Motor neuron (in vitro differentiated cells): Measurements from ENCODE around the gene RNASE1. TPM values are rescaled to one million over a fixed set of nuclear protein-coding genes. Genes with fewer than 3 reads are reported as not detected.
"Not testable (repeated sequence)": the region's sequence is repeated elsewhere in the genome, so short reads cannot be mapped to it uniquely, and the experiment has no call there.

Source experiments
- ATAC-seq, 8 experiments: fragments of 200-7000 bp; cut with Tn5 transposase; replicated peaks in 6 of 8; 2 replicates each; pipeline ENCODE4 v1.8.0; 2021; ENCODE audit warnings: mild to moderate bottlenecking in 8 of 8, moderate library complexity in 8 of 8
- H3K27ac ChIP-seq, 2 donors: fragments of 250-450 bp; sonication (Bioruptor Pico); 2 replicates each; pipeline ENCODE4 v1.9.0; 2021; ENCODE audit warnings: antibody characterized with exemption in 2 of 2, mild to moderate bottlenecking in 2 of 2, moderate library complexity in 1 of 2
- H3K4me1 ChIP-seq, 2 donors: fragments of 250-450 bp; sonication (Bioruptor Pico); replicated peaks in 1 of 2; 2 replicates each; pipeline ENCODE4 v1.6.1; 2021; ENCODE audit warnings: antibody characterized with exemption in 2 of 2, mild to moderate bottlenecking in 2 of 2, moderate library complexity in 1 of 2
- H3K4me3 ChIP-seq, 5 donors: fragments of 250-450 bp; sonication (Bioruptor Pico); 2 replicates each; pipeline ENCODE4 v1.9.0; 2021; ENCODE audit warnings: antibody characterized with exemption in 5 of 5, mild to moderate bottlenecking in 5 of 5, moderate library complexity in 4 of 5
- WGBS, 10 experiments: fragments of 450-650 bp; shearing (Covaris generic); methylation state at CpG; one replicate each; pipeline ENCODE4 v1.0.0; 2022; 5-methylcytosine and 5-hydroxymethylcytosine counted together
- in situ Hi-C, 9 experiments: fragments of 400-800 bp; cut with MboI; loops; one replicate each; pipeline ENCODE4 v1.15.0; 2021; ENCODE audit warnings: low sequenced_read_pairs in 9 of 9, low pct_unique_long_range_greater_than_20kb in 2 of 9; ENCODE audit not compliant: unreplicated experiment in 9 of 9
- total RNA-seq, 8 experiments: library from RNA; unstranded; fragments of 300-600 nt; gene quantifications; 2 replicates each; pipeline versions ENCODE4 v1.2.3 to v1.2.4, GENCODE V29; 2022

RNASE1 gene
- total RNA-seq, result 100 to 1,000 TPM in 1 of 8 experiments, 10 to 100 TPM in 2, not detected in 5; 47.0 to 362 (median 50.7) TPM

DNA sequence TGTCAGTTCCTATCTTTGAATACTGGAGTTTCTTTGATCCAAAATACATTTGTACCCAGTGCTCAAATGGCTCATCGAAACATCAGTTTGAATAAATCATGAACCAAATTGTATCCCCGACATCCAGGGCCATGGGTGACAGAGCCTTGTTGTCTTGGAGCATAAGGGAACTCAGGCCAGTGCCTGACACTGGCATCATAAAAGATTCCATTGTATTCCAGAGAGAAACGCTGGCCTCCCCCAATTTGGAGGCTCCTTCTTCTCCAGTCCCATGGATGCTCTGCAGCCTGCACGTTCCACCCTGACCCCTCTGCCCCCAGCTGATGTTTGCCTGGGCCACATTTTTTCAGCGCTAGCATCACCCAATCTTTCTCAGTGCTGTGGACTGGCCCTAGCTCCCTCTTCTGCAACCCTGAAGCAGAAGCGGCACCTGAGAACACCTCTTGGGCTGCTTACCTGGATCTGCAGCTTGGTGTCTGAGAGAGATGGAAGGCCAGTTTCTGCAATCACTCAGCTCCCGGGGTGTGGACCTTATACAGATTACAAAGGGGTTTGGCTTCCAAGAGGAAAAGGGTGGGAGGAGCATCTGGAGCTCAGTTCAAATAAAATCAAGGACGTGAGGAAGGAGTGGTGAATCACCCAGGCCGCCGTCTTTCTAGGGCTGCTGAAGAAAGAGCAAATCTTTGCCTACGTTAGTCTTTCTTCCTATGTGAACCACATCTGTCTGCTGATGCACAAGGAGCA is at the start of gene RNASE1:
Gene RNASE1, minus strand, starts transcription at position 504 of the 744 bp plus-strand sequence. CDS start 776 bp downstream, outside the sequence.
- in situ Hi-C loops, result no loop called here
- H3K4me1 ChIP-seq, result no peaks in the 10 kb centered on the region
- 0 to 95% (median 72%) methylated on average over 1 to 5 of the region's 11 CpGs; no CpG with 5 or more reads in 1 of the 10 experiments for WGBS, 10 experiments
- ATAC-seq, result peak in 3 of 8 experiments; percentile 77 to 95 (median 87)
- H3K27ac ChIP-seq, result no peak within 1 kb of the TSS
- no peak within 1 kb of the TSS for H3K4me3 ChIP-seq

DNA sequence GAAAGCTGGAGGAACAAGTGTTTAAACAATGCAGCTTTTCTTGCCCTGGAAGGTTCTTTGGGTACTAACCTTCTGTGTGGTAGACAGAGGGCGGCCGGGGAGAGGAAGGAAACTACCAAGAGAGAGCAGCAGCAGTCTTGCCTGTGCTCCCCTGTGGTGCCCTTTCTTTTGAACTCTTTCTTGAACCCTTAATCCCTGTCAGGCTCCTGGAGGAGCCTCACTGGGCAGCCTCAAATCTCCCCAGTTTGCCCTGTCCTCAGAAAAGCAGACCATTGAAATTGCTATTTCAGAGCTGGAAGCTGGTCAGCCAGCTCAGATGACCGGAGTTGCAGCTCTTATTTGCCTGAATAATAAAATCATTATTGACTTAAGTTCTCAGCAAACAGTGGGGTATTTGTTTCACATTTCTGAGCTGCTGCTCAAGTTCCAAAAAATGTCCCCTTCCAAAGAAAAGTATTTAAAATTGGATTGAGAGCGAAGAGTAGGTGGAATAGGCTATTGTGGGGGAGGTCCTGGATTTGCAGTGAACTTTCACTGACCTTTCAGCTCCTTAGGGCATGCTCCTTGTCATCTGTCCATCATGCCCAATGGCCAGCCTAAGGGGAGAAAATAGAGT is 46.4 kb upstream of the RNASE1 start:
- in situ Hi-C loops, result no loop called here
- peak in 2 of 8 experiments; percentile 16 to 28 for ATAC-seq
- 21 to 80% (median 50%) methylated on average over 1 to 3 of the region's 4 CpGs; no CpG with 5 or more reads in 3 of the 10 experiments for WGBS, 10 experiments
- no peaks in the 10 kb centered on the region for H3K4me1 ChIP-seq
- no peak overlapping the region for H3K4me3 ChIP-seq
- no peak overlapping the region for H3K27ac ChIP-seq

DNA sequence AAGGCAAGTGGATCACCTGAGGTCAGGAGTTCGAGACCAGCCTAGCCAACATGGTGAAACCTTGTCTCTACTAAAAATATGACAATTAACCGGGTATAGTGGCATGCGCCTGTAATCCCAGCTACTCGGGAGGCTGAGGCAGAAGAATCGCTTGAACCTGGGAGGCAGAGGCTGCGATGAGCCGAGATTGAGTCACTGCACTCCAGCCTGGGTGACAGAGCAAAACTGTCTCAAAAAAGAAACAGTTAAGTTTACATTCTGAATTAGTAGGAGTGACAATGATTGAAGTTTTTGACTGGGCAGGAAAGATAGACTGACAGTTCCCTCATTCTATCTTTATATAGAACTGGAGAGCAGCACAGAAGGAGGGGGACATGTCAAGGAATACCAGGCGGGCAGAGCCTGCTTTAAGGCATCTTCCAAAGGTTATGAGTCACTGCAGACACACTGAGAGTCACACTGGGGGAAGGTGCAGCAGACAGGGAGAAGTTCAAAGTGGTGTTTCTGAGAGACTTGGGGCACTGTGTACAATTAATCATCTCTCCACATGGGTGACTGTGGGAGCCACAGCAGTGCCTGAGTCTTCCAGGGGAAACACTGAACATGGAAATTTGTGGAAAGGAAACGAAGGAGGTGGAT is 45.8 kb upstream of the RNASE1 start:
- Histone ChIP-seq H3K4me3 (no peak overlapping the region), H3K27ac (no peak overlapping the region), H3K4me1 (no peaks in the 10 kb centered on the region)
- in situ Hi-C loops, result no loop called here
- 22 to 80% (median 60%) methylated on average over 1 to 6 of the region's 9 CpGs; no CpG with 5 or more reads in 3 of the 10 experiments for WGBS, 10 experiments
- ATAC-seq, result peak in 3 of 8 experiments; percentile 46 to 92 (median 80)

DNA sequence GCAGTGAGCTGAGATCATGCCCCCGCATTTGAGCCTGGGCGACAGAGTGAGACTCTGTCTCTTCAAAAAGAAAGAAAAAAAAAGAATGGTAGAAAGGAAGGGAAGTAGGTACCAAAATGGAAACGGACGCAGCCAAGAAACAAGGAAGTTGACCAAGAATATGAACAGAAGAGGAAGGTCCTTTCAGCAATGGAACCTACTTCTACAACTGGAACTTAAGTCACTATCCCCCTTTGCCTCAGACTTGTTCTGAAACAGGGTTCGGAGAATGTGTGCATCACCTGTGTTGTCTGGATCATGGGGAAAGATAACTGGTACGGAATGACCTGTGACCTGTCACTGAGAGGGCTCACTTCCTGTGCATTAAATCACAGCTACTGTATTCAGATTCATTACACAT is 43.9 kb upstream of the RNASE1 start:
- H3K27ac ChIP-seq, result no peak overlapping the region
- H3K4me3 ChIP-seq, result no peak overlapping the region
- H3K4me1 ChIP-seq, result no peaks in the 10 kb centered on the region
- in situ Hi-C loops, result no loop called here
- ATAC-seq, result no peak
- 80 to 100% (median 94%) methylated on average over 1 to 6 of the region's 6 CpGs; no CpG with 5 or more reads in 3 of the 10 experiments for WGBS, 10 experiments

DNA sequence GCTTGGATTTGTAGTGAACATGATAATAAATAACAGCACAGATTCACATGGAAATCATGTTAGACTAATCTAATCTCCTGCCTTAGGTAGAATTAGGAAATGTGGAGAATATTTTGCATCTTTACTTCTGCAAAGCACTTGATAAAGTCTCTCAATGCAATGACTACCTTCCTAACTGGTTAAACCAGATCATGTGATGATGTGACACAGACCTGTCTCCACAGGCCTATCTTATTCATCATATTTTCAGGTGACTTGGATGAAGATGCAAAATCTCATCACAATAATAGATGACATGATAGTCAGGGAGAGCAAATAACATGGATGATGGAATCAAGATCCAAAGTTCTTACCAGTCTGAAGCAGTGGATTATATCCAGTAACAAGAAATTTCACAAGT is 38.5 kb upstream of the RNASE1 start:
- H3K27ac ChIP-seq, result no peak overlapping the region
- no peak overlapping the region for H3K4me3 ChIP-seq
- H3K4me1 ChIP-seq, result no peaks in the 10 kb centered on the region
- no peak for ATAC-seq
- in situ Hi-C loops, result no loop called here

DNA sequence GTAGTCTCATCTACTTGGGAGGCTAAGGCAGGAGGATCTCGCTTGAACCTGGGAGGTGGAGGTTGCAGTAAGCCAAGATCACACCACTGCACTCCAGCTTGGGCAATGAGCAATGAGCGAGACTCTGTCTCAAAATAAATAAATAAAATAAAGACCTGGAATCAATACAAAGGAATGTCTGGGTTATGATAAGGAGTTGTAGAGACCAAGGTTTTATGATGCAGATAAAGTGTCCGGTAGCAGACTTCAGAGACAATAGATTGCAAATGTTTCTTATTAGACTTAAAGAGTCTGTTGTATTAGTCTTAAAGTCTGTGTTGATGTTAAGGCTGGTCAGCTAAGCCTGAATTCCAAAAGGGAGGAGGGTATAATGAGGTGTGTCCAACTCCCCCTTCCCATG is 35.2 kb upstream of the RNASE1 start:
- no peak for ATAC-seq
- in situ Hi-C loops, result no loop called here
- Histone ChIP-seq H3K27ac (no peak overlapping the region), H3K4me1 (no peaks in the 10 kb centered on the region), H3K4me3 (no peak overlapping the region)
- 0 to 100% (median 50%) methylated on average over 1 to 3 of the region's 3 CpGs; no CpG with 5 or more reads in 1 of the 10 experiments for WGBS, 10 experiments

DNA sequence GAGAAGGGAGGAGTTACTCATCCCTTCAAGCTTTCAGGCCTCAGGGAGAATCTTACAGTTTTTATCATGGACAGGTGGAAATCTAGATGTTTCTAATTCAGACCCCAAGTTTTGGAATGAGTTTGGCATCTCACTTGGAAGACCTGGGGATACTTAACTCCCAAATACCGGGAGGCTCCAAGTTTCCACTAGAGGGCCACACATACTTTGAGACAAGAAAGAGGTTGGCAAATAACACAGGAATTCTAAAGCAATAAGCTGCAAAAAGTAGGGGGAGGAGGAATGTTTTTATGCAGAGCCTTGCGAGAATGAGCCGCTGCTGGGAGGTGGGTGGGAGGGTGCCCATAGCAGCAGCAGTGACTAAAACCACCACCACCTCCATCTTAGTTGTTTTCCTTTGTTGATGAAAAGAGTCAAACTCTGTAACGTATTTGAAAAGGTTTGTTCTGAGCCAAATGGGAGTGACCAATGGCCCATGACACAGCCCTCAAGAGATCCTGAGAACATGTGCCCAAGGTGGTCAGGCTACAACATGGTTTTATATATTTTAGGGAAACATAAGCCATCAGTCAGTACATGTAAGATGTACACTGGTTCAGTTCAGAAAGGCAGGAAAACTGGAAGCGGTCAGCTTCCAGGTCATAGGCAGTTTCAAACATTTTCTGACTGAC is 34.2 kb upstream of the RNASE1 start:
- in situ Hi-C loops, result no loop called here
- 20 to 94% (median 67%) methylated on average over 1 to 4 of the region's 5 CpGs; no CpG with 5 or more reads in 1 of the 10 experiments for WGBS, 10 experiments
- Histone ChIP-seq H3K4me1 (no peaks in the 10 kb centered on the region), H3K27ac (no peak overlapping the region), H3K4me3 (no peak overlapping the region)
- ATAC-seq, result peak in 3 of 8 experiments; percentile 61 to 93 (median 77)

DNA sequence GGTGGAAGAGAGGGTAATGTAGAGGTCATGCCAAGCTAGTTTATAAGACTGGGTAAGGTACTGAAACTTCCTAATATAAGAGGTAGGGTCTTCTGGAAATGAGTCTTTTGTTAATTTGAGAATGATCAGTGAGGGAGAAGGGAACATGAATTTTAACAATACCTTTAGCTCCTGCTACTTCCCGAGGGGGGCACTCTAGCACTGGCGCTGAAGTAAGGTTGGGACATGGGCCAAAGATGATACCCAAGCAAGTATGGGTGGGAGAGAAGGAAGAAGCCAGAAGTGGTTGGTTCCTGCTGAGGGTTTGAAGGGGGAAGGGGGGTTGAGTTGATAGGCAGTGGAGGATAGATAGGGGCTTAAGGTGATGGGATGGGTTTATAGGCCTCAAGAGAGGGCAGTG is 32.3 kb upstream of the RNASE1 start:
- Histone ChIP-seq H3K4me1 (no peaks in the 10 kb centered on the region), H3K27ac (no peak overlapping the region), H3K4me3 (no peak overlapping the region)
- ATAC-seq, result no peak
- 0 to 100% (median 88%) methylated on average over 1 to 2 of the region's 2 CpGs; no CpG with 5 or more reads in 5 of the 10 experiments for WGBS, 10 experiments
- in situ Hi-C loops, result no loop called here

DNA sequence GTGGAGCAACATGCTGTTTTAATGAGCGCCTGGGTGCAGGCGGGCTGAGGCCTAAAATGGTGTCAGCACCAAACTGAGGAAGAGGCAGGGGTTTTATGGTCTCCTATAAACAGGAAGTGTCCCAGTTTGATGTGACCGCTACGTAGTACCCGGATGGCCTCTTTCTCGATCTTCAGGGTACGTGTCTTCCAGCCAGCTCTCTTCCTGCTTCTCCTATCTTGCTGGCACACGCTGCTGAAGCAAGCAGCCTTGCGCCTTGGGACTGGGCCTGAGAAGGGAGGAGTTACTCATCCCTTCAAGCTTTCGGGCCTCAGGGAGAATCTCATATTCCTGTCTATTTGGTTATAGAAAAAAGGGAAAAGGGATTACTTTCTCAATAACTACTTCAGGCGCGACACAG is 28.2 kb upstream of the RNASE1 start:
- 55 to 94% (median 88%) methylated on average over 1 to 11 of the region's 12 CpGs; no CpG with 5 or more reads in 1 of the 10 experiments for WGBS, 10 experiments
- H3K4me3 ChIP-seq, result no peak overlapping the region
- ATAC-seq, result no peak
- no peak overlapping the region for H3K27ac ChIP-seq
- in situ Hi-C loops, result no loop called here
- H3K4me1 ChIP-seq, result no peaks in the 10 kb centered on the region

DNA sequence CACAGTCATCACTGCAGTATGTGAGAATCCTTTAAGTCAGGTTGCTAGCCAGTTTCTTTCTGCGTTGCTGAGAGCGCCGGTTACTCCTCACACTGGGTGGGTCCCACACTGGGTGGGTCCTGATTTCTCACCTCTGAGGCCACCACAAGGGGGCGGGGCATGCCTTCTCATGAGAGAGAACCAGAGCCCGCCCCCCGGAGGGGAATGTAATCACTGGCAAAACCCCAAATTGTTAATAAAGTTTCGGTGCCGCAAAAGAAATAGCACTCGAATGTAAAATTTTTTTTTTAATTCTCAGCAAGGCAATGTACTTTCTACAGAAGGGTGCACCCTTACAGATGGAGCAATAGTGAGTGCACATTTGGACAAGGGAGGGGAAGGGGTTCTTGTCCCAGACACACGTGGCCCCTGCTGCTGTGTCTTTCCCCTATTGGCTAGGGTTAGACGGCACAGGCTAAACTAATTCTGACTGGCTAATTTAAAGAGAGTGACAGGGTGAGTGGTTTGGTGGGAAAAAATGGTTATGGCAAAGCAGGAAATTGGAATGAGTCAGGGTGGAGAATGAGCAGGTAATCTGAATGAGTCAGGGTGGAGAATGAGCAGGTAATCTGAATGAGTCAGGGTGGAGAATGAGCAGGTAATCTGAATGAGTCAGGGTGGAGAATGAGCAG is 25.5 kb upstream of the RNASE1 start:
- H3K27ac ChIP-seq, result peak overlapping the region in 1 of 2 donors; percentile 9
- 64 to 96% (median 87%) methylated on average over 1 to 8 of the region's 11 CpGs; no CpG with 5 or more reads in 2 of the 10 experiments for WGBS, 10 experiments
- in situ Hi-C loops, H3K4me3 ChIP-seq, ATAC-seq, H3K4me1 ChIP-seq: not testable (repeated sequence)

DNA sequence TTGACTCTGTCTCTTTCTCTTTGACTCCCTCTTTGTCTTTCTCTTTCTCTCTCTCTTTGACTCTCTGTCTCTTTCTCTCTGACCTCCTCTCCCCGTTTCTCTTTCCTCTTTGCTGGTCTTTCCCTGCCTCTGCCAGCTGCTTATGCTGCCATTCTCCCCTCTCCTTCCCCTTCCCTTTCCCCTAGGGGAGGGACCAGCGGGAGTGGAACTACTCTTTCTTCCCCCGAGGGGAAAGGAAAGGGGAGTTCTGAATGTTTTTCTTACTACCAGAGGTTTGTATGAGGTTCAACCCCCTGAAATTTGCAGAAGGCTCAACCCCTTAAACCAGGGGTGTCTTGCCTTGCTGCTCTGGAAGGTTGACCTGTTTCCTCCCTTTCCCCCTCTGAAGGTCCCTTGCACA is 24.7 kb upstream of the RNASE1 start:
- H3K27ac ChIP-seq, result no peak overlapping the region
- WGBS, 10 experiments, result 0 to 52% (median 39%) methylated on average over 1 to 3 of the region's 3 CpGs; no CpG with 5 or more reads in 1 of the 10 experiments
- in situ Hi-C loops, result no loop called here
- no peak for ATAC-seq
- H3K4me1 ChIP-seq, result no peaks in the 10 kb centered on the region
- H3K4me3 ChIP-seq, result no peak overlapping the region

DNA sequence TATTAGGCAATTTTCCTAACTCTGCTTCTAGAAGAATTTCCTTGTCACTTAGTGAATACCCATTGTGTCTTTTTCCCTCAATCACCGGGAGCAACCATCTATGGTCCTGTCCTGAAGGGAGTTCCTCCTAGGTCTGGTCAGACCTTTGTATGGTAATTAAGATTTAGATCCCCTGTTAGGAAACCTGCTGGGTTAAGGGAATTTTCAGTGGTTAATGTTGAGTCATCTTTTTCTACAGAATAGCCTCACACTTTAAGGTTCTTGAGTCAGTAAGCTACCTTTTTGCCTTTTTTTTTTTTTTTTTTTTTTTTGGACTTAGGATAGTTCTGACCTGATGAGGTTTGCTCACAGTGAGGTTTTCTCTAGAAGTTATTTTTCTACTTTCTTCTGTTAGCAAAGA is 24.0 kb upstream of the RNASE1 start:
- in situ Hi-C loops, H3K27ac ChIP-seq, ATAC-seq, H3K4me3 ChIP-seq, H3K4me1 ChIP-seq: not testable (repeated sequence)
- 33 to 78% (median 38%) methylated on average over 1 of the region's 1 CpG; no CpG with 5 or more reads in 5 of the 10 experiments for WGBS, 10 experiments
